OCI-LY1 (cell line): ENCODE measurements around the gene ELL.

Experiments used
- H2AFZ ChIP-seq: fragments of 200-600 bp; sonication (generic), shearing (Covaris generic); 2 replicates; pipeline ENCODE4 v1.6.0; 2014; ENCODE audit warnings: antibody characterized with exemption, mild to moderate bottlenecking, low read length
- H3F3A ChIP-seq: fragments of 200-600 bp; sonication (generic), shearing (Covaris generic); 2 replicates; pipeline ENCODE4 v1.6.0; 2014; ENCODE audit warnings: mild to moderate bottlenecking, antibody characterized with exemption, low read length, moderate library complexity; ENCODE audit not compliant: insufficient read depth
- H3K27ac ChIP-seq: fragments of 200-600 bp; sonication (generic); 2 replicates; pipeline ENCODE4 v1.5.1; 2014; ENCODE audit warnings: low read length, mixed run types, mild to moderate bottlenecking, low read depth; ENCODE audit not compliant: poor library complexity, severe bottlenecking
- H3K27me3 ChIP-seq: fragments of 200-600 bp; sonication (generic); 2 replicates; pipeline ENCODE4 v1.6.0; 2014; ENCODE audit warnings: antibody characterized with exemption, mild to moderate bottlenecking, low read length, moderate library complexity; ENCODE audit not compliant: insufficient read depth
- H3K36me3 ChIP-seq: fragments of 200-600 bp; sonication (generic); 2 replicates; pipeline ENCODE4 v1.6.1; 2014; ENCODE audit warnings: mild to moderate bottlenecking, antibody characterized with exemption, low read length, moderate library complexity, mixed read lengths; ENCODE audit not compliant: insufficient read depth
- H3K4me1 ChIP-seq: fragments of 200-600 bp; sonication (generic); 2 replicates; pipeline ENCODE4 v1.5.1; 2014; ENCODE audit warnings: mild to moderate bottlenecking, low read length, moderate library complexity; ENCODE audit not compliant: insufficient read depth, severe bottlenecking
- H3K4me2 ChIP-seq: fragments of 200-600 bp; sonication (generic), shearing (Covaris generic); 2 replicates; pipeline ENCODE4 v1.6.1; 2014; ENCODE audit warnings: low read length
- H3K4me3 ChIP-seq: fragments of 200-600 bp; sonication (generic); 2 replicates; pipeline ENCODE4 v1.5.1; 2014; ENCODE audit warnings: low read length, low read depth, mild to moderate bottlenecking, mixed read lengths; ENCODE audit not compliant: poor library complexity, severe bottlenecking
- H3K79me2 ChIP-seq: fragments of 200-600 bp; shearing (Covaris generic); 2 replicates; pipeline ENCODE4 v1.6.1; 2016; ENCODE audit warnings: mixed run types, low read length, mixed read lengths; ENCODE audit not compliant: insufficient read depth
- H3K9ac ChIP-seq: fragments of 200-600 bp; sonication (generic), shearing (Covaris generic); 2 replicates; pipeline ENCODE4 v1.6.1; 2014; ENCODE audit warnings: mild to moderate bottlenecking, low read length, mixed read lengths
- H3K9me2 ChIP-seq: fragments of 200-600 bp; sonication (generic), shearing (Covaris generic); 2 replicates; pipeline ENCODE4 v1.6.1; 2014; ENCODE audit warnings: low read depth, mild to moderate bottlenecking, low read length, mixed read lengths
- H3K9me3 ChIP-seq: fragments of 200-600 bp; shearing (Covaris generic); 2 replicates; pipeline ENCODE4 v1.6.1; 2014; ENCODE audit warnings: low read length, mixed read lengths
- H4K20me1 ChIP-seq: fragments of 200-600 bp; sonication (generic), shearing (Covaris generic); 2 replicates; pipeline ENCODE4 v1.6.0; 2016; ENCODE audit warnings: mild to moderate bottlenecking, low read length; ENCODE audit not compliant: insufficient read depth
- EZH2 ChIP-seq: fragments of 200-600 bp; sonication (generic), shearing (Covaris generic); IDR thresholded peaks from 2 replicates; pipeline ENCODE4 v1.8.0; 2017; ENCODE audit warnings: borderline replicate concordance, mixed run types, mild to moderate bottlenecking, antibody characterized with exemption, low read length, moderate library complexity, mixed read lengths
- TF ChIP-seq, protein P1 (sequence below): fragments of 200-600 bp; sonication (generic), shearing (Covaris generic); IDR thresholded peaks from 2 replicates; pipeline ENCODE4 v1.5.1; 2017; ENCODE audit warnings: mild to moderate bottlenecking, antibody characterized with exemption, low read length, moderate library complexity, mixed read lengths

ELL gene

GRCh38 chr19:18478545-18479311, 43.1 kb downstream of the ELL start:
- Histone ChIP-seq H3K4me2 (peak overlapping the region; percentile 25; the same call in 1 of the 2 replicates), H3K27ac (peak overlapping the region; percentile 7), H3K4me3 (no peak overlapping the region), H2AFZ (no peak overlapping the region), H3K79me2 (no peaks in the 10 kb centered on the region), H3F3A (no peaks in the 10 kb centered on the region), H3K4me1 (peaks cover 17% of the 10 kb centered on the region), H3K27me3 (no peaks in the 10 kb centered on the region), H3K36me3 (no peaks in the 10 kb centered on the region), H3K9me2 (no peaks in the 10 kb centered on the region), H3K9ac (no peak overlapping the region), H3K9me3 (no peaks in the 10 kb centered on the region), H4K20me1 (no peaks in the 10 kb centered on the region)
- TF ChIP-seq, protein P1, sequence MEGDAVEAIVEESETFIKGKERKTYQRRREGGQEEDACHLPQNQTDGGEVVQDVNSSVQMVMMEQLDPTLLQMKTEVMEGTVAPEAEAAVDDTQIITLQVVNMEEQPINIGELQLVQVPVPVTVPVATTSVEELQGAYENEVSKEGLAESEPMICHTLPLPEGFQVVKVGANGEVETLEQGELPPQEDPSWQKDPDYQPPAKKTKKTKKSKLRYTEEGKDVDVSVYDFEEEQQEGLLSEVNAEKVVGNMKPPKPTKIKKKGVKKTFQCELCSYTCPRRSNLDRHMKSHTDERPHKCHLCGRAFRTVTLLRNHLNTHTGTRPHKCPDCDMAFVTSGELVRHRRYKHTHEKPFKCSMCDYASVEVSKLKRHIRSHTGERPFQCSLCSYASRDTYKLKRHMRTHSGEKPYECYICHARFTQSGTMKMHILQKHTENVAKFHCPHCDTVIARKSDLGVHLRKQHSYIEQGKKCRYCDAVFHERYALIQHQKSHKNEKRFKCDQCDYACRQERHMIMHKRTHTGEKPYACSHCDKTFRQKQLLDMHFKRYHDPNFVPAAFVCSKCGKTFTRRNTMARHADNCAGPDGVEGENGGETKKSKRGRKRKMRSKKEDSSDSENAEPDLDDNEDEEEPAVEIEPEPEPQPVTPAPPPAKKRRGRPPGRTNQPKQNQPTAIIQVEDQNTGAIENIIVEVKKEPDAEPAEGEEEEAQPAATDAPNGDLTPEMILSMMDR = no peak
- no peak for TF ChIP-seq EZH2

DNA sequence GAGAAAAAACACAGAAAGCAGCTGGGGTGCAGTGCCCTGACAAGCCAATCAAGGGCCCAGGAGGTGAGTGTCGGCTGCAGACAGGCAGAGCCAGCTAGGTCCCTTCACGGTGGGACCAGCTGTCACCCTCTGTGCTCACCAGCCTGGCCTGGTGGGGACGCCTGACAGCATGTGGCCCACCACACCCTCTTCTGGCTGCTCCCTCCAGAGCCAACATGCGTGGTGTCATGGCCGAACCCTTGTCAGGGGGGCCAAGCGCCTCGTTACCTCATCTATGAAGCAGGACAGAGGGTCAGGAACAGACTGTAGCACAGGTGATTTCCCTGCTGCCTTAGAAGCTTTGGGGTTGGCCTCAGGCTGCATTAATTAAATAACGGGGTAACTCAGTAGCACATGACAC, 43.9 kb downstream of the ELL start:
- H3K36me3 ChIP-seq = no peaks in the 10 kb centered on the region
- H4K20me1 ChIP-seq = no peaks in the 10 kb centered on the region
- TF ChIP-seq EZH2 = no peak
- TF ChIP-seq, protein P1 = no peak
- no peak overlapping the region for H2AFZ ChIP-seq
- no peak overlapping the region for H3K4me2 ChIP-seq
- H3K9ac ChIP-seq = no peak overlapping the region
- H3K27ac ChIP-seq = no peak overlapping the region
- no peaks in the 10 kb centered on the region for H3K27me3 ChIP-seq
- H3K9me2 ChIP-seq = no peaks in the 10 kb centered on the region
- H3F3A ChIP-seq = no peaks in the 10 kb centered on the region
- no peaks in the 10 kb centered on the region for H3K79me2 ChIP-seq
- peaks cover 17% of the 10 kb centered on the region for H3K4me1 ChIP-seq
- H3K4me3 ChIP-seq = no peak overlapping the region
- no peaks in the 10 kb centered on the region for H3K9me3 ChIP-seq

- Histone ChIP-seq H2AFZ (no peak overlapping the region), H3K27ac (no peak overlapping the region), H3K9me2 (no peaks in the 10 kb centered on the region), H3K4me2 (no peak overlapping the region), H4K20me1 (no peaks in the 10 kb centered on the region), H3K9me3 (no peaks in the 10 kb centered on the region), H3K9ac (no peak overlapping the region), H3K79me2 (no peaks in the 10 kb centered on the region), H3K4me1 (peaks cover 17% of the 10 kb centered on the region), H3K4me3 (no peak overlapping the region), H3K36me3 (no peaks in the 10 kb centered on the region), H3F3A (no peaks in the 10 kb centered on the region), H3K27me3 (no peaks in the 10 kb centered on the region)
- TF ChIP-seq EZH2 = no peak
- TF ChIP-seq, protein P1 = peak; percentile 20; the same call in 1 of the 2 replicates
Measured at GRCh38 chr19:18477042-18477779, 44.7 kb downstream of the ELL start.
